GM12874 (cell line): ENCODE data around the gene ARHGAP30.

Experiments used
- TF ChIP-seq, protein P1 (sequence below): IDR thresholded peaks from 2 replicates; pipeline ENCODE4 v1.5.1; 2011; ENCODE audit warnings: low read depth, mild to moderate bottlenecking, control low read depth, low read length, moderate library complexity; ENCODE audit not compliant: insufficient read depth

Gene ARHGAP30, protein sequence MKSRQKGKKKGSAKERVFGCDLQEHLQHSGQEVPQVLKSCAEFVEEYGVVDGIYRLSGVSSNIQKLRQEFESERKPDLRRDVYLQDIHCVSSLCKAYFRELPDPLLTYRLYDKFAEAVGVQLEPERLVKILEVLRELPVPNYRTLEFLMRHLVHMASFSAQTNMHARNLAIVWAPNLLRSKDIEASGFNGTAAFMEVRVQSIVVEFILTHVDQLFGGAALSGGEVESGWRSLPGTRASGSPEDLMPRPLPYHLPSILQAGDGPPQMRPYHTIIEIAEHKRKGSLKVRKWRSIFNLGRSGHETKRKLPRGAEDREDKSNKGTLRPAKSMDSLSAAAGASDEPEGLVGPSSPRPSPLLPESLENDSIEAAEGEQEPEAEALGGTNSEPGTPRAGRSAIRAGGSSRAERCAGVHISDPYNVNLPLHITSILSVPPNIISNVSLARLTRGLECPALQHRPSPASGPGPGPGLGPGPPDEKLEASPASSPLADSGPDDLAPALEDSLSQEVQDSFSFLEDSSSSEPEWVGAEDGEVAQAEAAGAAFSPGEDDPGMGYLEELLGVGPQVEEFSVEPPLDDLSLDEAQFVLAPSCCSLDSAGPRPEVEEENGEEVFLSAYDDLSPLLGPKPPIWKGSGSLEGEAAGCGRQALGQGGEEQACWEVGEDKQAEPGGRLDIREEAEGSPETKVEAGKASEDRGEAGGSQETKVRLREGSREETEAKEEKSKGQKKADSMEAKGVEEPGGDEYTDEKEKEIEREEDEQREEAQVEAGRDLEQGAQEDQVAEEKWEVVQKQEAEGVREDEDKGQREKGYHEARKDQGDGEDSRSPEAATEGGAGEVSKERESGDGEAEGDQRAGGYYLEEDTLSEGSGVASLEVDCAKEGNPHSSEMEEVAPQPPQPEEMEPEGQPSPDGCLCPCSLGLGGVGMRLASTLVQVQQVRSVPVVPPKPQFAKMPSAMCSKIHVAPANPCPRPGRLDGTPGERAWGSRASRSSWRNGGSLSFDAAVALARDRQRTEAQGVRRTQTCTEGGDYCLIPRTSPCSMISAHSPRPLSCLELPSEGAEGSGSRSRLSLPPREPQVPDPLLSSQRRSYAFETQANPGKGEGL

DNA sequence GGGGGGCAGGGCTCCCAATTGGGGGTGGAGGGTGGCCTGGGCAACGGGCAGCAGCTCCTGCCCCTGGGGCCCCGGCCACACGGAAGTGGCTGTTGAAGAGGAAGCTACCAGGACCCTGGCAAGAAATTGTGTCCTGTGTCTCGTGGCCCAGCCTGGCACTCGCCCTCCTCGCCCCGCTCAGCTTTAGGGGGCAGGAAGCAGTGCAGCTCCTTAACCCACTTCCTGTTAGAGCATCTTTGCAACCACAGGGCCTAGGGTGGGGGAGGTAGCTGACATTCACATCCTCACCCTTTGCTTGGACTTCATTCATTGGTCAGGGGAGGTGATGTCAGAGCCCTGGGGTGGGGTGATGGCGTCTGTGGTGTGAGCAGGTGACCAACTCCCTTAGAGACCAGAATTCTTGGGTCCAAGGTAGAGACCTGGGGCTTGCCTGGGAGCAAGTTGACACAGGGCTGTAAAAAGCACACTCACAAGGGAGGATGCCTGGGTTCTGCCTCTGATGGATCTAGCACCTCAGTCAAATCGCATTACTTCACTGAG, at the start of gene ARHGAP30:
ARHGAP30 (minus strand) TSS at position 161 of the 540 bp plus-strand sequence. CDS start 267 bp downstream, outside the sequence.
- TF ChIP-seq, protein P1, sequence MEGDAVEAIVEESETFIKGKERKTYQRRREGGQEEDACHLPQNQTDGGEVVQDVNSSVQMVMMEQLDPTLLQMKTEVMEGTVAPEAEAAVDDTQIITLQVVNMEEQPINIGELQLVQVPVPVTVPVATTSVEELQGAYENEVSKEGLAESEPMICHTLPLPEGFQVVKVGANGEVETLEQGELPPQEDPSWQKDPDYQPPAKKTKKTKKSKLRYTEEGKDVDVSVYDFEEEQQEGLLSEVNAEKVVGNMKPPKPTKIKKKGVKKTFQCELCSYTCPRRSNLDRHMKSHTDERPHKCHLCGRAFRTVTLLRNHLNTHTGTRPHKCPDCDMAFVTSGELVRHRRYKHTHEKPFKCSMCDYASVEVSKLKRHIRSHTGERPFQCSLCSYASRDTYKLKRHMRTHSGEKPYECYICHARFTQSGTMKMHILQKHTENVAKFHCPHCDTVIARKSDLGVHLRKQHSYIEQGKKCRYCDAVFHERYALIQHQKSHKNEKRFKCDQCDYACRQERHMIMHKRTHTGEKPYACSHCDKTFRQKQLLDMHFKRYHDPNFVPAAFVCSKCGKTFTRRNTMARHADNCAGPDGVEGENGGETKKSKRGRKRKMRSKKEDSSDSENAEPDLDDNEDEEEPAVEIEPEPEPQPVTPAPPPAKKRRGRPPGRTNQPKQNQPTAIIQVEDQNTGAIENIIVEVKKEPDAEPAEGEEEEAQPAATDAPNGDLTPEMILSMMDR: no peak

DNA sequence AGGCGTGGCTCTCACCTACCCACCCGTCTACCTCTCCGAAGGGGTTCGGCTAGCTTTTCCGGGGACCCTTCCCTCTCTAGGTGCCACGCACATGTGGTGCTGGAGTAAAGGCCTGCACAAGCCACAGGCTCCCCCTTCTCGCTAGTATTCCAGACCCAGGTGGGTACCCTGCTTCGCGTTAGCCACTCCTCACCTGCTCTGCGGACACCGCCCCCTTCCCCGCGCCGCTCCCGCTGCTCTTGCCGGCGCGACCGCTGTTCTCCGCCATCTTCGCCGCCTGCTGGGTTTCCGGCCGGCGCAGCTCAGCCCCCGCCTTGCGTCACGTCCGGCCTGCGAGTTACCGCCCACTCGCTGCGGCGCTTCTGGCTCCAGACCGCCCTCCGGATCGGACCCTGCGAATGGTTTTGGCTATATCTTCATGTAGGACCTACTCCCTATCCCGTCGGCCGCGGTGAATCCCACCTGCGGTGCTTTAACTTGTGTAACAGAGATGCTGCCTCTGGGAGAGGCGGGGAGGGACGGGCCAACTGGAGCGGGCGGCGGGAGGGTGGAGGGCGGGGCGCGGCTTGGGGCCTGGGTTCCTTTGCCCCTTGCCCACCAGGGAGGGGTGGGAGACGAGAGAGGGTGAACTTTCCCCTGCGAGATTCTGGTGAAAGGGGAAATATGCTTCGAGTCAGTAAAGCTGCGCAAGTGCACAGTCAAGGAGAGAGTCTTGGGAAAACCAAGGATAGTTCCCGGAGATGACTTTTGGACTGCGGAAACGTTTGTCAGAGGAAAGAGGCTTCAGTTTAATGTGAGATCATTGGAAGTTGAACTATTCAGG, 48.3 kb upstream of the ARHGAP30 start, which contains the start of the genes NIT1 and PFDN2:
NIT1 (plus strand) TSS at position 347 of the 823 bp plus-strand sequence; CDS start at position 419, 72 bp downstream.
PFDN2 (minus strand) TSS at position 279 of the 823 bp plus-strand sequence; CDS start at position 268, 11 bp downstream.
- TF ChIP-seq, protein P1: no peak

DNA sequence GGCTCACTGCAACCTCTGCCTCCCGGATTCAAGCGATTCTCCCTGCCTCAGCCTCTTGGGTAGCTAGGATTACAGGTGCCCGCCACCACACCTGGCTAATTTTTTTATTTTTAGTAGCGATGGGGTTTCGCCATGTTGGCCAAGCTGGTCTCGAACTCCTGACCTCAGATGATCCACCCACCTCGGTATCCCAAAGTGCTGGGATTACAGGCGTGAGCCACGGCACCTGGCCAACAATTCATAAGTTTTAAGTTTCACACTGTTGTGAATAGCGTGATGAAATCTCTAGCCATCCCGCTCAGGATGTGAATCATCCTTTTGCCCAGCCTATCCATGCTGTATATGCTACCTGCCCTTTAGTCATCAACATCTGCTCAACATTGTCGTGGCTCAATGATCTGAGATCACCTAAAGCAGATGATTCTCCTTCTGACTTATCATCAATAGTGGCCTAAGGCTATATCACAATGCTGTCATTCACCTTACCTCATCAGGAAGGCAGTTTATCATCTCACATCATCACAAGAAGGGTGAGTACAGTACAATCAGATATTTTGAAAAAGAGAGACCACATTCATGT, 45.5 kb upstream of the ARHGAP30 start:
- TF ChIP-seq, protein P1: no peak

DNA sequence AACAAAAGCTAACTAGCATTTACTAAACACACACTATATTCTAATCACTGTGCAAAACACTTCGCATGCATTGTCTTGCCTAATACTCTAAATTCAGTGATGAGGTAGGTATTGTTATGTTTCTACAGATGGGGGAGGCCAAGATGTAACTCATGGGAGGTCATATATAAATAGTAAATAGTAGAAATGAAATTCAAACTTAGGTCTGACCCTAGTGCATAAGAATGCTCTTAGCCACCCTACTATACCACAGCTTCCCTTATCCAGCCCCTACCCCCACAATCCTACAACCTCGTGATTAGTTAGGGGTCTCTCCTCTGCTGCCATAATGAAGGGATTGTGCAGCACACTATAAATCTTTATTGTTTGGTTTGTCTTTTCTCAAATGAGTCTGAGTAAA, 44.9 kb upstream of the ARHGAP30 start:
- TF ChIP-seq, protein P1: no peak

DNA sequence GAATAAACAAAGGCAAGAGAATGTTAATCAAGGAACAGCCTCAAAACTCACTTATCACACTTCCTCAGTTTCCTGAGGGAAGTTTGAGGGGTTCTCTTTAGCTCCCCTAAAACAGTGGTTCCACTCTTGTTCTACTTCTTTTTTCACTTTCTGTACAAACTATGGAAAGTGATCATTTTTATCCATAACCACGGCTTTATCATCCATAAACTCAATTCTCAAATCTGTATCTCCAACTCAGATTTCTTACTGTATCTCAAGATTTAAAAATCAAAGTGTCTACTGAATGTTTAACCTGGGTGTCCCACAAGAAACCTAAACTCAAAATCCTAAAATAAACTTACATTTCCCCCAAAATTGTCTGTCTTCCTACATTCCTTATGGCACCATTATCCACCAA, 44.2 kb upstream of the ARHGAP30 start:
- TF ChIP-seq, protein P1: no peak

DNA sequence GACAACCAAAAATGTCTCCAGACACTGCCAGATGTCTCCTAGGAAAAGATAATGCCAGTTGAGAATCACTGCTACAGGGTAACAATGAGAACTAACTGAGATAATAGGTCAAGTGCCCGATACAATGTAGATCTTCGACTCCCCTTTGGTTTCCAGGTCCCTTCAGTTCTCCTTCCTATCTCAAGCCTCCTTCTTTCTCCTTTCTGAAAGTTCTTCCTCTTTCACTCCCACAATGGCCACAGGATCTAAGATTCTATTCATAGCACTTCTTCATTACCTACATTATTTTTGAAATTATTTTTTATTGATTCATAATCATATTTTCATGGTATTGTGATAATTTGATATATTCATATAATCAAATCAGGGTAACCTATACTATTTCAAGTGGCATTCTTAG, 41.8 kb upstream of the ARHGAP30 start:
- TF ChIP-seq, protein P1: no peak
